Trophoblast cell (in vitro differentiated cells and primary cell): ENCODE results near the gene FASN.

Experiments
- DNase-seq, 2 donors: peaks; one replicate each; pipeline ENCODE4 v3.0.0-alpha.2; 2016
- H2AFZ ChIP-seq: 2 replicates; pipeline ENCODE4 v1.6.1; 2013; ENCODE audit warnings: low read length, moderate library complexity, mild to moderate bottlenecking; ENCODE audit not compliant: insufficient read depth, poor library complexity
- H2AK5ac ChIP-seq: 2 replicates; pipeline ENCODE4 v1.6.1; 2013; ENCODE audit warnings: mild to moderate bottlenecking, low read length
- H2BK120ac ChIP-seq: 2 replicates; pipeline ENCODE4 v1.6.1; 2013; ENCODE audit warnings: low read length, mild to moderate bottlenecking, moderate library complexity; ENCODE audit not compliant: insufficient read depth, poor library complexity
- H2BK12ac ChIP-seq: 2 replicates; pipeline ENCODE4 v1.6.1; 2013; ENCODE audit warnings: mild to moderate bottlenecking, low read length, moderate library complexity
- H2BK5ac ChIP-seq: 2 replicates; pipeline ENCODE4 v1.6.1; 2013; ENCODE audit warnings: low read length, low read depth, moderate library complexity, mild to moderate bottlenecking; ENCODE audit not compliant: poor library complexity
- H3K14ac ChIP-seq: 2 replicates; pipeline ENCODE4 v1.6.1; 2013; ENCODE audit warnings: mild to moderate bottlenecking, low read length
- H3K18ac ChIP-seq: 2 replicates; pipeline ENCODE4 v1.6.1; 2013; ENCODE audit warnings: mild to moderate bottlenecking, low read length
- H3K23ac ChIP-seq: 2 replicates; pipeline ENCODE4 v1.6.1; 2013; ENCODE audit warnings: low read length
- H3K27ac ChIP-seq: 2 replicates; pipeline ENCODE4 v1.5.1; 2013; ENCODE audit warnings: low read depth, mild to moderate bottlenecking, inconsistent platforms, low read length, moderate library complexity
- H3K27me3 ChIP-seq: 2 replicates; pipeline ENCODE4 v1.6.1; 2013; ENCODE audit warnings: inconsistent platforms, mild to moderate bottlenecking, low read length, moderate library complexity; ENCODE audit not compliant: insufficient read depth
- H3K36me3 ChIP-seq, 2 experiments: 1 replicate in 1 of 2; 2 replicates in 1 of 2; pipeline ENCODE4 v1.6.1; 2013; ENCODE audit warnings: low read length in 2 of 2, mild to moderate bottlenecking in 2 of 2, moderate library complexity in 1 of 2; ENCODE audit not compliant: insufficient read depth in 2 of 2, control insufficient read depth in 1 of 2
- H3K4ac ChIP-seq: 2 replicates; pipeline ENCODE4 v1.6.1; 2013; ENCODE audit warnings: low read depth, mild to moderate bottlenecking, low read length, moderate library complexity
- H3K4me1 ChIP-seq, 2 experiments: 1 replicate in 1 of 2; 2 replicates in 1 of 2; pipeline ENCODE4 v1.6.1; 2013; ENCODE audit warnings: low read length in 2 of 2, mild to moderate bottlenecking in 2 of 2, moderate library complexity in 1 of 2; ENCODE audit not compliant: insufficient read depth in 2 of 2, control insufficient read depth in 1 of 2
- H3K4me2 ChIP-seq: 2 replicates; pipeline ENCODE4 v1.6.1; 2013; ENCODE audit warnings: inconsistent platforms, mild to moderate bottlenecking, low read length, moderate library complexity
- H3K4me3 ChIP-seq: 2 replicates; pipeline ENCODE4 v1.5.1; 2013; ENCODE audit warnings: mild to moderate bottlenecking, low read depth, low read length, inconsistent platforms
- H3K79me1 ChIP-seq: one replicate; pipeline ENCODE4 v1.6.1; 2013; ENCODE audit warnings: low read length
- H3K79me2 ChIP-seq: 2 replicates; pipeline ENCODE4 v1.6.1; 2013; ENCODE audit warnings: low read length, mild to moderate bottlenecking; ENCODE audit not compliant: control insufficient read depth, insufficient read depth, poor library complexity
- H3K9ac ChIP-seq: 2 replicates; pipeline ENCODE4 v1.6.1; 2013; ENCODE audit warnings: mild to moderate bottlenecking, low read length
- H3K9me3 ChIP-seq: 2 replicates; pipeline ENCODE4 v1.6.1; 2013; ENCODE audit warnings: low read depth, mild to moderate bottlenecking, control low read depth, inconsistent platforms, low read length; ENCODE audit not compliant: insufficient read depth
- H4K12ac ChIP-seq: 2 replicates; pipeline ENCODE4 v1.6.1; 2013; ENCODE audit warnings: low read depth, mild to moderate bottlenecking, low read length, moderate library complexity
- H4K8ac ChIP-seq: 2 replicates; pipeline ENCODE4 v1.6.1; 2013; ENCODE audit warnings: low read depth, mild to moderate bottlenecking, low read length, moderate library complexity
- H4K91ac ChIP-seq: one replicate; pipeline ENCODE4 v1.6.1; 2013; ENCODE audit warnings: low read depth, mild to moderate bottlenecking, low read length, moderate library complexity
- WGBS: extraction: QIAGEN DNeasy Blood & Tissue Kit; methylation state at CpG from one replicate; pipeline ENCODE4 v1.1.7; 2013; ENCODE audit warnings: missing lambda C conversion rate; ENCODE audit not compliant: insufficient read length, insufficient coverage; ENCODE audit errors: extremely low coverage; 5-methylcytosine and 5-hydroxymethylcytosine counted together

The FASN gene

DNA sequence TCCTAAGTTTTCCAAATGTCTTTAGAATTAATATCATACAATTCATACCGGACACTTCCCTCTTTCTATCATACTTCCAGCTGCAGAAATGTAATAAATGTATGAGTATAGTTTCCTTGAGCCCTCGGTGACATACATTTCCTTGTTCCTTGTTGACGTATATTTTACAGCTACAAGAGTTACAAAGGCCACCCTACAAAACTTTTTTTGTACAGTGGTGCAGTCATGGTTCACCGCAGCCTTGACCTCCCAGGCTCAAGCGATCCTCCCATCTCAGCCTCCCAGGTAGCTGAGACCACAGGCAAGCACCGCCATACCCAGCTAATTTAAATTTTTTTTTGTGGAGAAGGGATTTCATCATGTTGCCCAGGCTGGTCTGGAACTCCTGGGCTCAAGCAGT is 25.2 kb downstream of the FASN start:
- H3K36me3 ChIP-seq = peaks cover 4 to 6% of the 10 kb centered on the region in 2 experiments
- H2BK5ac ChIP-seq = no peak overlapping the region
- no peak overlapping the region for H4K91ac ChIP-seq
- no peak overlapping the region for H4K12ac ChIP-seq
- no peak overlapping the region for H2BK12ac ChIP-seq
- no peaks in the 10 kb centered on the region for H3K27me3 ChIP-seq
- H2AK5ac ChIP-seq = no peak overlapping the region
- H3K14ac ChIP-seq = no peak overlapping the region
- H3K4me1 ChIP-seq = no peaks in the 10 kb centered on the region
- no peak overlapping the region for H3K27ac ChIP-seq
- no CpG with 5 or more reads among the region's 6 CpGs for WGBS
- H3K4ac ChIP-seq = no peak overlapping the region
- H3K79me2 ChIP-seq = no peaks in the 10 kb centered on the region
- H2AFZ ChIP-seq = no peak overlapping the region
- H3K4me2 ChIP-seq = no peak overlapping the region
- H3K79me1 ChIP-seq = no peaks in the 10 kb centered on the region
- H3K9me3 ChIP-seq = no peaks in the 10 kb centered on the region
- no peak overlapping the region for H3K23ac ChIP-seq
- H4K8ac ChIP-seq = no peak overlapping the region
- H3K9ac ChIP-seq = no peak overlapping the region
- H2BK120ac ChIP-seq = no peak overlapping the region
- no peak overlapping the region for H3K4me3 ChIP-seq
- no peak for DNase-seq
- H3K18ac ChIP-seq = no peak overlapping the region

DNA sequence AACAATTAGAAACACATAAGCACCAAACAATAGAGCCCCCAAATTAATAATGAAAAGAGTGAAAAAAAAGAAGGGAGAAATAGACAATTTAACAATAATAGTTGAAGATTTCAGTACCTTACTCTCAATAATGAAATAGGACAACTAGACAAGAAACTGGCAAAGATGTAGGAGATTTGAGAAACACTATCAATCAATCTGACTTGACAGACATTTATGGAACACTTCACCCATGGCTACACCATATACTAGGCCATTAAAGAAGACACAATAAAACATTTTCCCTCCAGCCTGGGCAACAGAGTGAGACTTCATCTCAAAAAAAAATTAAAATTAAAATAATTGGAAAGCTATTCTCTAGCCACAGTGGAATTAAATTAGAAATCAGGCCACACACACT is 27.4 kb downstream of the FASN start:
- H4K91ac ChIP-seq = no peak overlapping the region
- no peak overlapping the region for H2AK5ac ChIP-seq
- no peak overlapping the region for H3K14ac ChIP-seq
- H3K9ac ChIP-seq = no peak overlapping the region
- H3K36me3 ChIP-seq = no peaks in the 10 kb centered on the region
- H3K27me3 ChIP-seq = no peaks in the 10 kb centered on the region
- H4K8ac ChIP-seq = no peak overlapping the region
- H3K79me2 ChIP-seq = peaks cover 4% of the 10 kb centered on the region
- H3K23ac ChIP-seq = no peak overlapping the region
- no peak overlapping the region for H3K4me3 ChIP-seq
- no peak overlapping the region for H4K12ac ChIP-seq
- H2AFZ ChIP-seq = no peak overlapping the region
- H3K9me3 ChIP-seq = no peaks in the 10 kb centered on the region
- no peak overlapping the region for H2BK120ac ChIP-seq
- DNase-seq = no peak
- peaks cover 5% of the 10 kb centered on the region for H3K79me1 ChIP-seq
- H3K18ac ChIP-seq = no peak overlapping the region
- H2BK5ac ChIP-seq = no peak overlapping the region
- H2BK12ac ChIP-seq = no peak overlapping the region
- H3K4ac ChIP-seq = no peak overlapping the region
- no peak overlapping the region for H3K4me2 ChIP-seq
- no peak overlapping the region for H3K27ac ChIP-seq
- peaks cover 4 to 5% of the 10 kb centered on the region in 2 experiments for H3K4me1 ChIP-seq

GRCh38 chr17:82065638-82066303 is 32.3 kb downstream of the FASN start, which contains the start of gene DUS1L:
TSS of gene DUS1L (minus strand) at chr17:82065804. CDS start at chr17:82065059, 745 bp downstream.
- H3K27ac ChIP-seq = no peak within 1 kb of the TSS
- peaks cover 9% of the 10 kb centered on the region for H3K79me1 ChIP-seq
- H3K79me2 ChIP-seq = peaks cover 10% of the 10 kb centered on the region
- no peaks in the 10 kb centered on the region for H3K9me3 ChIP-seq
- peak within 1 kb of the TSS; percentile 99 for H2AFZ ChIP-seq
- H3K9ac ChIP-seq = peak within 1 kb of the TSS; percentile 87
- no peak within 1 kb of the TSS for H3K23ac ChIP-seq
- H3K18ac ChIP-seq = peak within 1 kb of the TSS; percentile 95
- H3K4me1 ChIP-seq = peaks cover 11 to 12% of the 10 kb centered on the region in 2 experiments
- DNase-seq = peak in 1 of 2 donors; percentile 64
- peak within 1 kb of the TSS; percentile 84 for H3K4me3 ChIP-seq
- peak within 1 kb of the TSS; percentile 99 for H4K12ac ChIP-seq
- H4K91ac ChIP-seq = peak within 1 kb of the TSS; percentile 97
- peak within 1 kb of the TSS; percentile 94 for H3K14ac ChIP-seq
- peak within 1 kb of the TSS; percentile 100 for H4K8ac ChIP-seq
- peak within 1 kb of the TSS; percentile 97 for H3K4me2 ChIP-seq
- peak within 1 kb of the TSS; percentile 76 for H2BK120ac ChIP-seq
- H2BK5ac ChIP-seq = peak within 1 kb of the TSS; percentile 71
- H3K4ac ChIP-seq = peak within 1 kb of the TSS; percentile 91
- no peaks in the 10 kb centered on the region for H3K27me3 ChIP-seq
- H2BK12ac ChIP-seq = peak within 1 kb of the TSS; percentile 27
- WGBS = no CpG with 5 or more reads among the region's 88 CpGs
- H3K36me3 ChIP-seq = peaks cover 29 to 32% of the 10 kb centered on the region in 2 experiments
- H2AK5ac ChIP-seq = peak within 1 kb of the TSS; percentile 59

GRCh38 chr17:82065193-82065637 is 32.8 kb downstream of the FASN start:
- Histone ChIP-seq H3K18ac (peak overlapping the region; percentile 4), H3K4me2 (peak overlapping the region; percentile 97), H3K4me3 (peak overlapping the region; percentile 84), H2AFZ (peak overlapping the region; percentile 91), H3K9me3 (no peaks in the 10 kb centered on the region), H3K4ac (peak overlapping the region; percentile 91), H3K79me2 (peaks cover 10% of the 10 kb centered on the region), H2BK5ac (peak overlapping the region; percentile 71), H3K36me3 (peaks cover 35 to 37% of the 10 kb centered on the region in 2 experiments), H3K9ac (peak overlapping the region; percentile 87), H3K14ac (peak overlapping the region; percentile 83), H2BK120ac (peak overlapping the region; percentile 64), H2BK12ac (no peak overlapping the region), H3K4me1 (peaks cover 11 to 12% of the 10 kb centered on the region in 2 experiments), H2AK5ac (peak overlapping the region; percentile 7), H3K27me3 (no peaks in the 10 kb centered on the region), H3K27ac (no peak overlapping the region), H3K79me1 (peaks cover 9% of the 10 kb centered on the region), H3K23ac (no peak overlapping the region), H4K91ac (peak overlapping the region; percentile 75), H4K12ac (peak overlapping the region; percentile 78), H4K8ac (peak overlapping the region; percentile 77)
- no CpG with 5 or more reads among the region's 47 CpGs for WGBS
- peak in 1 of 2 donors; percentile 36 for DNase-seq
